ENCODE measurements around the gene KIAA1328.

GRCh38 chr18:37242091-37242490, 413.2 kb downstream of the KIAA1328 start:
- TF ChIP-seq CTCF (optimal IDR thresholded peaks at IDR 0.05 in 1 of 3, IDR thresholded peaks at IDR 0.05 in 1 of 3, conservative IDR thresholded peaks at IDR 0.05 in 1 of 3; ENCODE audit: extremely low read depth in 1 of 3, insufficient read depth in 2 of 3, low read length in 3 of 3) (no peak), EZH2 (IDR thresholded peaks at IDR 0.05; ENCODE audit: low read length) (no peak)
